ENCODE data around the gene DNAJC4.

- TF ChIP-seq CTCF (IDR thresholded peaks at IDR 0.05; ENCODE audit: low read length) (no peak), EZH2 (IDR thresholded peaks at IDR 0.05; ENCODE audit: borderline replicate concordance, low read length) (no peak)
Measured at GRCh38 chr11:64224151-64224890, 6.0 kb upstream of the DNAJC4 start.

All from OCI-LY1 (cell line).